GM23338 (cell line): ENCODE measurements around the gene GUCY2C. TPM values are rescaled to one million over a fixed set of nuclear protein-coding genes. Genes with fewer than 3 reads are reported as not detected.

ENCODE experiments used
- ATAC-seq: fragments of 200-7000 bp; cut with Tn5 transposase; 3 replicates; pipeline ENCODE4 v1.9.1; 2020
- DNase-seq: peaks from one replicate; pipeline ENCODE4 v3.0.0-alpha.2; 2015; ENCODE audit warnings: low spot score
- H2AFZ ChIP-seq: fragments of 200-600 bp; sonication (generic); 2 replicates; pipeline ENCODE4 v1.8.0; 2016; ENCODE audit warnings: antibody characterized with exemption, mild to moderate bottlenecking, moderate library complexity
- H3F3A ChIP-seq: fragments of 200-600 bp; sonication (generic); replicated peaks from 2 replicates; pipeline ENCODE4 v1.8.0; 2017; ENCODE audit warnings: antibody characterized with exemption, mixed run types, low read depth
- H3K27ac ChIP-seq: fragments of 200-600 bp; sonication (generic); 2 replicates; pipeline ENCODE4 v1.6.1; 2016; ENCODE audit warnings: low read depth
- H3K27me3 ChIP-seq: fragments of 200-600 bp; sonication (generic); 2 replicates; pipeline ENCODE4 v1.8.0; 2016; ENCODE audit warnings: mild to moderate bottlenecking, mixed run types, moderate library complexity; ENCODE audit not compliant: insufficient read depth
- H3K36me3 ChIP-seq: fragments of 200-600 bp; sonication (generic); 2 replicates; pipeline ENCODE4 v1.8.0; 2016; ENCODE audit warnings: mild to moderate bottlenecking; ENCODE audit not compliant: insufficient read depth
- H3K4me1 ChIP-seq: fragments of 200-600 bp; sonication (generic); 2 replicates; pipeline ENCODE4 v1.8.0; 2016; ENCODE audit warnings: mild to moderate bottlenecking, moderate library complexity; ENCODE audit not compliant: insufficient read depth
- H3K4me2 ChIP-seq: fragments of 200-600 bp; sonication (generic); 2 replicates; pipeline ENCODE4 v1.7.1; 2017; ENCODE audit warnings: mixed run types
- H3K4me3 ChIP-seq: fragments of 200-600 bp; sonication (generic); 2 replicates; pipeline ENCODE4 v1.6.1; 2016; ENCODE audit warnings: mixed run types
- H3K79me2 ChIP-seq: fragments of 200-600 bp; sonication (generic); replicated peaks from 2 replicates; pipeline ENCODE4 v1.8.0; 2017; ENCODE audit warnings: mild to moderate bottlenecking; ENCODE audit not compliant: insufficient read depth
- H3K9me2 ChIP-seq: fragments of 200-600 bp; sonication (generic); 2 replicates; pipeline ENCODE4 v1.8.0; 2017; ENCODE audit not compliant: insufficient read depth
- H4K20me1 ChIP-seq: fragments of 200-600 bp; sonication (generic); replicated peaks from 2 replicates; pipeline ENCODE4 v1.8.0; 2017; ENCODE audit warnings: mild to moderate bottlenecking; ENCODE audit not compliant: insufficient read depth
- H3K27ac Mint-ChIP-seq: 2 replicates; pipeline ENCODE4 v1.8.0; 2020; ENCODE audit warnings: inconsistent platforms, mild to moderate bottlenecking, moderate library complexity, mixed read lengths
- H3K27me3 Mint-ChIP-seq: 3 replicates; pipeline ENCODE4 v1.8.0; 2022; ENCODE audit warnings: low read depth, mild to moderate bottlenecking, moderate library complexity, mixed read lengths, inconsistent platforms; ENCODE audit not compliant: insufficient read depth, poor library complexity
- H3K36me3 Mint-ChIP-seq: 3 replicates; pipeline ENCODE4 v1.8.0; 2021; ENCODE audit warnings: low read depth, mild to moderate bottlenecking, inconsistent platforms, moderate library complexity, mixed read lengths
- H3K4me1 Mint-ChIP-seq: 3 replicates; pipeline ENCODE4 v1.8.0; 2020; ENCODE audit warnings: mild to moderate bottlenecking, inconsistent platforms, mixed read lengths
- H3K4me3 Mint-ChIP-seq: 3 replicates; pipeline ENCODE4 v1.8.0; 2021; ENCODE audit warnings: moderate library complexity, mild to moderate bottlenecking, inconsistent platforms, mixed read lengths
- H3K9me3 Mint-ChIP-seq: 3 replicates; pipeline ENCODE4 v1.8.0; 2020; ENCODE audit warnings: moderate library complexity, mild to moderate bottlenecking, inconsistent platforms, mixed read lengths
- CREB1 ChIP-seq: fragments of 250-450 bp; sonication (Bioruptor Pico); IDR thresholded peaks from 2 replicates; pipeline ENCODE4 v1.5.0; 2020; ENCODE audit warnings: low read depth, mild to moderate bottlenecking, moderate library complexity
- EZH2 ChIP-seq: fragments of 200-600 bp; sonication (generic); IDR thresholded peaks from one replicate; pipeline ENCODE4 v1.8.0; 2017; ENCODE audit warnings: antibody characterized with exemption, mild to moderate bottlenecking, low read depth; ENCODE audit not compliant: unreplicated experiment
- JUNB ChIP-seq: IDR thresholded peaks from one replicate; pipeline ENCODE4 v1.6.1; 2016; ENCODE audit warnings: antibody characterized with exemption; ENCODE audit not compliant: unreplicated experiment
- NANOG ChIP-seq: IDR thresholded peaks from 2 replicates; pipeline ENCODE4 v1.6.1; 2016; ENCODE audit warnings: antibody characterized with exemption, borderline replicate concordance
- POLR2AphosphoS5 ChIP-seq: IDR thresholded peaks from 2 replicates; pipeline ENCODE4 v1.6.1; 2016; ENCODE audit warnings: antibody characterized with exemption, low read depth
- ZNF114 ChIP-seq: fragments of 250-450 bp; sonication (Bioruptor Pico); IDR thresholded peaks from 2 replicates; pipeline ENCODE4 v1.5.0; 2020; ENCODE audit warnings: mild to moderate bottlenecking, moderate library complexity
- ZNF331 ChIP-seq: fragments of 250-450 bp; sonication (Bioruptor Pico); IDR thresholded peaks from 2 replicates; pipeline ENCODE4 v1.5.0; 2020; ENCODE audit warnings: low read depth, mild to moderate bottlenecking, moderate library complexity
- polyA plus RNA-seq: library from polyadenylated mRNA; unstranded; fragments of >200 nt; fragmentation: Nextera tagmentation; extraction: Ambion mirVana; gene quantifications from 2 replicates; pipeline ENCODE4 v1.2.1, GENCODE V29; 2016
- total RNA-seq: library from RNA; depleted of rRNA; stranded (reverse); fragments of >200 nt; shearing (Covaris generic); gene quantifications from 2 replicates; pipeline ENCODE4 v1.2.3, GENCODE V29; 2014
- TF ChIP-seq, protein P1 (sequence below): IDR thresholded peaks from one replicate; pipeline ENCODE4 v1.6.1; 2018; ENCODE audit warnings: antibody characterized with exemption; ENCODE audit not compliant: unreplicated experiment
- TF ChIP-seq, protein P2 (sequence below): IDR thresholded peaks from 2 replicates; pipeline ENCODE4 v1.6.1; 2016; ENCODE audit warnings: antibody characterized with exemption
- TF ChIP-seq, protein P3 (sequence below): fragments of 250-450 bp; sonication (Bioruptor Pico); IDR thresholded peaks from 2 replicates; pipeline ENCODE4 v1.5.0; 2020; ENCODE audit warnings: mild to moderate bottlenecking, moderate library complexity

GUCY2C gene
- total and polyA plus RNA-seq, 2 experiments from 2014 or later = 2.1 to 3.1 TPM

DNA sequence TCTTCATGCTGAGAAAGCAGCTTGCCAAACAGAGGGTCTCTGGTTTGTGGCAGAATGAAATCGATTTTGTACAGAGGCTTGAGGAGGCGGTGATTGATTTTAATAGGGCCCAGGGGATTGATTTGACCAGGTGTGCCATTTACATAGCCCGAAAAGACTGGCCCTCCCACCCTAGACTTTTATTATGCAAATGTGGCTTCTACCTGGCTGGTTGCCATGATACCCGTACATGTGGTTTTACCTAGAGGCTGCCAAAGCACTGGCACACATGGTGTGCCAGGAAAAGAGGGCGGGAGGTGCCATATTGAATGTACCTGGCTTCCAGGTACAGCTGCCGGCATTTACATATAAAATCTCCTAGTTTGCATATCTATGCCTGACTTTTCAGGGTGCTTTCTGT, 18.0 kb upstream of the GUCY2C start:
- H3K27ac ChIP-seq = peak overlapping the region; percentile 89
- H3K79me2 ChIP-seq = peaks cover 32% of the 10 kb centered on the region
- H3K36me3 ChIP-seq = no peaks in the 10 kb centered on the region
- H3K9me3 Mint-ChIP-seq = peaks cover 12% of the 10 kb centered on the region
- H3K27ac Mint-ChIP-seq = peak overlapping the region; percentile 92
- peaks cover 21% of the 10 kb centered on the region for H3K36me3 Mint-ChIP-seq
- no peaks in the 10 kb centered on the region for H4K20me1 ChIP-seq
- 0 out of 2 replicates have a peak, but pooled peaks cover 6% of the 10 kb centered on the region for H3F3A ChIP-seq
- DNase-seq = peak; percentile 89
- peaks cover 4% of the 10 kb centered on the region for H3K27me3 Mint-ChIP-seq
- peaks cover 51% of the 10 kb centered on the region for H3K4me1 ChIP-seq
- H3K27me3 ChIP-seq = no peaks in the 10 kb centered on the region
- ATAC-seq = peak; percentile 70
- peak overlapping the region; percentile 65 for H3K4me2 ChIP-seq
- H3K4me3 ChIP-seq = peak overlapping the region; percentile 36
- H3K4me1 Mint-ChIP-seq = peaks cover 58% of the 10 kb centered on the region
- peak overlapping the region; percentile 59 for H3K4me3 Mint-ChIP-seq
- H3K9me2 ChIP-seq = no peaks in the 10 kb centered on the region
- no peak overlapping the region for H2AFZ ChIP-seq
- no peak for TF ChIP-seq JUNB
- TF ChIP-seq, protein P1, sequence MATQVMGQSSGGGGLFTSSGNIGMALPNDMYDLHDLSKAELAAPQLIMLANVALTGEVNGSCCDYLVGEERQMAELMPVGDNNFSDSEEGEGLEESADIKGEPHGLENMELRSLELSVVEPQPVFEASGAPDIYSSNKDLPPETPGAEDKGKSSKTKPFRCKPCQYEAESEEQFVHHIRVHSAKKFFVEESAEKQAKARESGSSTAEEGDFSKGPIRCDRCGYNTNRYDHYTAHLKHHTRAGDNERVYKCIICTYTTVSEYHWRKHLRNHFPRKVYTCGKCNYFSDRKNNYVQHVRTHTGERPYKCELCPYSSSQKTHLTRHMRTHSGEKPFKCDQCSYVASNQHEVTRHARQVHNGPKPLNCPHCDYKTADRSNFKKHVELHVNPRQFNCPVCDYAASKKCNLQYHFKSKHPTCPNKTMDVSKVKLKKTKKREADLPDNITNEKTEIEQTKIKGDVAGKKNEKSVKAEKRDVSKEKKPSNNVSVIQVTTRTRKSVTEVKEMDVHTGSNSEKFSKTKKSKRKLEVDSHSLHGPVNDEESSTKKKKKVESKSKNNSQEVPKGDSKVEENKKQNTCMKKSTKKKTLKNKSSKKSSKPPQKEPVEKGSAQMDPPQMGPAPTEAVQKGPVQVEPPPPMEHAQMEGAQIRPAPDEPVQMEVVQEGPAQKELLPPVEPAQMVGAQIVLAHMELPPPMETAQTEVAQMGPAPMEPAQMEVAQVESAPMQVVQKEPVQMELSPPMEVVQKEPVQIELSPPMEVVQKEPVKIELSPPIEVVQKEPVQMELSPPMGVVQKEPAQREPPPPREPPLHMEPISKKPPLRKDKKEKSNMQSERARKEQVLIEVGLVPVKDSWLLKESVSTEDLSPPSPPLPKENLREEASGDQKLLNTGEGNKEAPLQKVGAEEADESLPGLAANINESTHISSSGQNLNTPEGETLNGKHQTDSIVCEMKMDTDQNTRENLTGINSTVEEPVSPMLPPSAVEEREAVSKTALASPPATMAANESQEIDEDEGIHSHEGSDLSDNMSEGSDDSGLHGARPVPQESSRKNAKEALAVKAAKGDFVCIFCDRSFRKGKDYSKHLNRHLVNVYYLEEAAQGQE = no peak
- no peak for TF ChIP-seq CREB1 (CRISPR knock-in tag)
- no peak for TF ChIP-seq EZH2
- TF ChIP-seq POLR2AphosphoS5 = peak; percentile 77
- TF ChIP-seq, protein P2, sequence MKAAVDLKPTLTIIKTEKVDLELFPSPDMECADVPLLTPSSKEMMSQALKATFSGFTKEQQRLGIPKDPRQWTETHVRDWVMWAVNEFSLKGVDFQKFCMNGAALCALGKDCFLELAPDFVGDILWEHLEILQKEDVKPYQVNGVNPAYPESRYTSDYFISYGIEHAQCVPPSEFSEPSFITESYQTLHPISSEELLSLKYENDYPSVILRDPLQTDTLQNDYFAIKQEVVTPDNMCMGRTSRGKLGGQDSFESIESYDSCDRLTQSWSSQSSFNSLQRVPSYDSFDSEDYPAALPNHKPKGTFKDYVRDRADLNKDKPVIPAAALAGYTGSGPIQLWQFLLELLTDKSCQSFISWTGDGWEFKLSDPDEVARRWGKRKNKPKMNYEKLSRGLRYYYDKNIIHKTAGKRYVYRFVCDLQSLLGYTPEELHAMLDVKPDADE = no peak
- TF ChIP-seq NANOG = 0 out of 2 replicates have a peak, but pooled peaks have one; percentile 28
- TF ChIP-seq, protein P3, sequence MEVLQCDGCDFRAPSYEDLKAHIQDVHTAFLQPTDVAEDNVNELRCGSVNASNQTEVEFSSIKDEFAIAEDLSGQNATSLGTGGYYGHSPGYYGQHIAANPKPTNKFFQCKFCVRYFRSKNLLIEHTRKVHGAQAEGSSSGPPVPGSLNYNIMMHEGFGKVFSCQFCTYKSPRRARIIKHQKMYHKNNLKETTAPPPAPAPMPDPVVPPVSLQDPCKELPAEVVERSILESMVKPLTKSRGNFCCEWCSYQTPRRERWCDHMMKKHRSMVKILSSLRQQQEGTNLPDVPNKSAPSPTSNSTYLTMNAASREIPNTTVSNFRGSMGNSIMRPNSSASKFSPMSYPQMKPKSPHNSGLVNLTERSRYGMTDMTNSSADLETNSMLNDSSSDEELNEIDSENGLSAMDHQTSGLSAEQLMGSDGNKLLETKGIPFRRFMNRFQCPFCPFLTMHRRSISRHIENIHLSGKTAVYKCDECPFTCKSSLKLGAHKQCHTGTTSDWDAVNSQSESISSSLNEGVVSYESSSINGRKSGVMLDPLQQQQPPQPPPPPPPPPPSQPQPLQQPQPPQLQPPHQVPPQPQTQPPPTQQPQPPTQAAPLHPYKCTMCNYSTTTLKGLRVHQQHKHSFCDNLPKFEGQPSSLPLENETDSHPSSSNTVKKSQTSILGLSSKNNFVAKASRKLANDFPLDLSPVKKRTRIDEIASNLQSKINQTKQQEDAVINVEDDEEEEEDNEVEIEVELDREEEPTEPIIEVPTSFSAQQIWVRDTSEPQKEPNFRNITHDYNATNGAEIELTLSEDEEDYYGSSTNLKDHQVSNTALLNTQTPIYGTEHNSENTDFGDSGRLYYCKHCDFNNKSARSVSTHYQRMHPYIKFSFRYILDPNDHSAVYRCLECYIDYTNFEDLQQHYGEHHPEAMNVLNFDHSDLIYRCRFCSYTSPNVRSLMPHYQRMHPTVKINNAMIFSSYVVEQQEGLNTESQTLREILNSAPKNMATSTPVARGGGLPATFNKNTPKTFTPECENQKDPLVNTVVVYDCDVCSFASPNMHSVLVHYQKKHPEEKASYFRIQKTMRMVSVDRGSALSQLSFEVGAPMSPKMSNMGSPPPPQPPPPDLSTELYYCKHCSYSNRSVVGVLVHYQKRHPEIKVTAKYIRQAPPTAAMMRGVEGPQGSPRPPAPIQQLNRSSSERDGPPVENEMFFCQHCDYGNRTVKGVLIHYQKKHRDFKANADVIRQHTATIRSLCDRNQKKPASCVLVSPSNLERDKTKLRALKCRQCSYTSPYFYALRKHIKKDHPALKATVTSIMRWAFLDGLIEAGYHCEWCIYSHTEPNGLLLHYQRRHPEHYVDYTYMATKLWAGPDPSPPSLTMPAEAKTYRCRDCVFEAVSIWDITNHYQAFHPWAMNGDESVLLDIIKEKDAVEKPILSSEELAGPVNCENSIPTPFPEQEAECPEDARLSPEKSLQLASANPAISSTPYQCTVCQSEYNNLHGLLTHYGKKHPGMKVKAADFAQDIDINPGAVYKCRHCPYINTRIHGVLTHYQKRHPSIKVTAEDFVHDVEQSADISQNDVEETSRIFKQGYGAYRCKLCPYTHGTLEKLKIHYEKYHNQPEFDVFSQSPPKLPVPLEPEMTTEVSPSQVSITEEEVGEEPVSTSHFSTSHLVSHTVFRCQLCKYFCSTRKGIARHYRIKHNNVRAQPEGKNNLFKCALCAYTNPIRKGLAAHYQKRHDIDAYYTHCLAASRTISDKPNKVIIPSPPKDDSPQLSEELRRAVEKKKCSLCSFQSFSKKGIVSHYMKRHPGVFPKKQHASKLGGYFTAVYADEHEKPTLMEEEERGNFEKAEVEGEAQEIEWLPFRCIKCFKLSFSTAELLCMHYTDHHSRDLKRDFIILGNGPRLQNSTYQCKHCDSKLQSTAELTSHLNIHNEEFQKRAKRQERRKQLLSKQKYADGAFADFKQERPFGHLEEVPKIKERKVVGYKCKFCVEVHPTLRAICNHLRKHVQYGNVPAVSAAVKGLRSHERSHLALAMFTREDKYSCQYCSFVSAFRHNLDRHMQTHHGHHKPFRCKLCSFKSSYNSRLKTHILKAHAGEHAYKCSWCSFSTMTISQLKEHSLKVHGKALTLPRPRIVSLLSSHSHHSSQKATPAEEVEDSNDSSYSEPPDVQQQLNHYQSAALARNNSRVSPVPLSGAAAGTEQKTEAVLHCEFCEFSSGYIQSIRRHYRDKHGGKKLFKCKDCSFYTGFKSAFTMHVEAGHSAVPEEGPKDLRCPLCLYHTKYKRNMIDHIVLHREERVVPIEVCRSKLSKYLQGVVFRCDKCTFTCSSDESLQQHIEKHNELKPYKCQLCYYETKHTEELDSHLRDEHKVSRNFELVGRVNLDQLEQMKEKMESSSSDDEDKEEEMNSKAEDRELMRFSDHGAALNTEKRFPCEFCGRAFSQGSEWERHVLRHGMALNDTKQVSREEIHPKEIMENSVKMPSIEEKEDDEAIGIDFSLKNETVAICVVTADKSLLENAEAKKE = no peak
- no peak for TF ChIP-seq ZNF331 (CRISPR knock-in tag)
- TF ChIP-seq ZNF114 = no peak
